Measurements from ENCODE around the gene FOXP1. TPM values are rescaled to one million over a fixed set of nuclear protein-coding genes. Genes with fewer than 3 reads are reported as not detected.

FOXP1 gene
- total and polyA plus RNA-seq, 2 of the 13 experiments (the other 11 are each of a cell fraction or from before 2014, with no cell fraction given), result 40.4 to 59.0 TPM

GRCh38 chr3:71579935-71580406, 3.6 kb downstream of the FOXP1 start (continued):
- TF ChIP-seq, protein P1, sequence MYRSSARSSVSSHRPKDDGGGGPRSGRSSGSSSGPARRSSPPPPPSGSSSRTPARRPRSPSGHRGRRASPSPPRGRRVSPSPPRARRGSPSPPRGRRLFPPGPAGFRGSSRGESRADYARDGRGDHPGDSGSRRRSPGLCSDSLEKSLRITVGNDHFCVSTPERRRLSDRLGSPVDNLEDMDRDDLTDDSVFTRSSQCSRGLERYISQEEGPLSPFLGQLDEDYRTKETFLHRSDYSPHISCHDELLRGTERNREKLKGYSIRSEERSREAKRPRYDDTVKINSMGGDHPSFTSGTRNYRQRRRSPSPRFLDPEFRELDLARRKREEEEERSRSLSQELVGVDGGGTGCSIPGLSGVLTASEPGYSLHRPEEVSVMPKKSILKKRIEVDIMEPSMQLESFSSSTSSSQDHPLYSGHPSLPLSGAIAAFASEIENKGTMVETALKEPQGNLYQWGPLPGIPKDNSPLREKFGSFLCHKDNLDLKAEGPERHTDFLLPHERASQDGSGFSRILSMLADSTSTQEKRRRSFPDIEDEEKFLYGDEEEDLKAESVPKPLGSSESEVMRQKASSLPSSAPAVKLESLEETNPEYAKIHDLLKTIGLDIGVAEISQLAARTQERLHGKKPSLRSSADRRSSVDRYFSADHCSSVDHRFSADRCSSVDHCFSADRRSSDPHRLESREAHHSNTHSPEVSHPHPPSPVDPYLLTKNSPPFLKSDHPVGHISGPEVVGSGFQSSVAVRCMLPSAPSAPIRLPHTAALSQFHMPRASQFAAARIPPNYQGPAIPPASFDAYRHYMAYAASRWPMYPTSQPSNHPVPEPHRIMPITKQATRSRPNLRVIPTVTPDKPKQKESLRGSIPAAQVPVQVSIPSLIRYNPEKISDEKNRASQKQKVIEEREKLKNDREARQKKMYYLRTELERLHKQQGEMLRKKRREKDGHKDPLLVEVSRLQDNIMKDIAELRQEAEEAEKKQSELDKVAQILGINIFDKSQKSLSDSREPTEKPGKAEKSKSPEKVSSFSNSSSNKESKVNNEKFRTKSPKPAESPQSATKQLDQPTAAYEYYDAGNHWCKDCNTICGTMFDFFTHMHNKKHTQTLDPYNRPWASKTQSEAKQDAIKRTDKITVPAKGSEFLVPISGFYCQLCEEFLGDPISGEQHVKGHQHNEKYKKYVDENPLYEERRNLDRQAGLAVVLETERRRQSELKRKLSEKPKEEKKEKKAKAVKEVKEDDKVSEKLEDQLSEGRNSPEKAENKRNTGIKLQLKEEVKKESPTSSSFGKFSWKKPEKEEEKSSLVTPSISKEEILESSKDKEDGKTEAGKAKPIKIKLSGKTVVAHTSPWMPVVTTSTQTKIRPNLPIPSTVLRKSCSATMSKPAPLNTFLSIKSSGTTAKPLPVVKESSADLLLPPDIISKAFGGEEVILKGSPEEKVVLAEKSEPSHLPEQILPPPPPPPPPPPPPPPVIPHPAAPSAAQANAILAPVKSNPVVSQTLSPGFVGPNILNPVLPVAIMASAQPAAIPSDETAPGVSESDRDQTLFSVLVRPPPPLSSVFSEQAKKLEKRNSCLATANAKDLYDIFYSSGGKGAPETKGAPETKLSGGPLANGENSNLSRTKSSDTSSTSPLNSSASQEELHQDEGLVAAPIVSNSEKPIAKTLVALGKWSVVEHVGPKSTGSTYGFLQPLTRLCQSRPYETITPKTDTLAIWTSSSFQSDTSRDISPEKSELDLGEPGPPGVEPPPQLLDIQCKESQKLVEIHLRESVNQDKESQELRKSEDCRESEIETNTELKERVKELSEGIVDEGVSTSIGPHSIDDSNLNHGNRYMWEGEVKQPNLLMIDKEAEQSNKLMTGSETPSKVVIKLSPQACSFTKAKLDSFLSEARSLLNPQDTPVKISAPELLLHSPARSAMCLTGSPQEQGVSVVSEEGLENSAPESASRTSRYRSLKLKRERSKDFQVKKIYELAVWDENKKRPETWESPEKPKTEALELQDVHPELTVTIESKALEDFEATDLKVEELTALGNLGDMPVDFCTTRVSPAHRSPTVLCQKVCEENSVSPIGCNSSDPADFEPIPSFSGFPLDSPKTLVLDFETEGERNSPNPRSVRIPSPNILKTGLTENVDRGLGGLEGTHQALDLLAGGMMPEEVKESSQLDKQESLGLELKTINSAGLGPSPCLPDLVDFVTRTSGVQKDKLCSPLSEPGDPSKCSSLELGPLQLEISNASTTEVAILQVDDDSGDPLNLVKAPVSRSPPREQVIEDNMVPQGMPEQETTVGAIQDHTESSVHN (CRISPR knock-in tag; IDR thresholded peaks at IDR 0.05), result no peak
- no peak for TF ChIP-seq ATF7-NPFF (CRISPR knock-in tag; IDR thresholded peaks at IDR 0.05; ENCODE audit: low read depth)
- TF ChIP-seq THYN1 (CRISPR knock-in tag; IDR thresholded peaks at IDR 0.05; ENCODE audit: borderline replicate concordance, low read depth), result no peak
- no peak for TF ChIP-seq NPAS2 (CRISPR knock-in tag; IDR thresholded peaks at IDR 0.05; ENCODE audit: borderline replicate concordance)
- TF ChIP-seq ZNF33B (CRISPR knock-in tag; IDR thresholded peaks at IDR 0.05), result no peak
- TF ChIP-seq ZNF280D (CRISPR knock-in tag; IDR thresholded peaks at IDR 0.05), result no peak
- TF ChIP-seq ATM (IDR thresholded peaks at IDR 0.05; ENCODE audit: borderline replicate concordance), result no peak
- no peak for TF ChIP-seq ZNF256 (CRISPR knock-in tag; conservative IDR thresholded peaks at IDR 0.05)
- TF ChIP-seq ZNF740 (CRISPR knock-in tag; IDR thresholded peaks at IDR 0.05), result no peak
- TF ChIP-seq RBAK (CRISPR knock-in tag; IDR thresholded peaks at IDR 0.05), result no peak
- peak; percentile 46; the same call in 1 of the 2 replicates for TF ChIP-seq FOXA1 (IDR thresholded peaks at IDR 0.05)
- TF ChIP-seq FOXA1 (CRISPR knock-in tag; IDR thresholded peaks at IDR 0.05), result peak; percentile 77
- TF ChIP-seq FOXC1 (CRISPR knock-in tag; IDR thresholded peaks at IDR 0.05; ENCODE audit: borderline replicate concordance), result no peak
- TF ChIP-seq, protein P2, sequence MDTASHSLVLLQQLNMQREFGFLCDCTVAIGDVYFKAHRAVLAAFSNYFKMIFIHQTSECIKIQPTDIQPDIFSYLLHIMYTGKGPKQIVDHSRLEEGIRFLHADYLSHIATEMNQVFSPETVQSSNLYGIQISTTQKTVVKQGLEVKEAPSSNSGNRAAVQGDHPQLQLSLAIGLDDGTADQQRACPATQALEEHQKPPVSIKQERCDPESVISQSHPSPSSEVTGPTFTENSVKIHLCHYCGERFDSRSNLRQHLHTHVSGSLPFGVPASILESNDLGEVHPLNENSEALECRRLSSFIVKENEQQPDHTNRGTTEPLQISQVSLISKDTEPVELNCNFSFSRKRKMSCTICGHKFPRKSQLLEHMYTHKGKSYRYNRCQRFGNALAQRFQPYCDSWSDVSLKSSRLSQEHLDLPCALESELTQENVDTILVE (CRISPR knock-in tag; IDR thresholded peaks at IDR 0.05), result no peak
- TF ChIP-seq CREB3 (CRISPR knock-in tag; IDR thresholded peaks at IDR 0.05), result no peak
- TF ChIP-seq ZSCAN31 (CRISPR knock-in tag; IDR thresholded peaks at IDR 0.05; ENCODE audit: low read depth), result no peak
- TF ChIP-seq KMT2B (CRISPR knock-in tag; IDR thresholded peaks at IDR 0.05), result no peak
